ENCODE results near the gene INSC.

DNA sequence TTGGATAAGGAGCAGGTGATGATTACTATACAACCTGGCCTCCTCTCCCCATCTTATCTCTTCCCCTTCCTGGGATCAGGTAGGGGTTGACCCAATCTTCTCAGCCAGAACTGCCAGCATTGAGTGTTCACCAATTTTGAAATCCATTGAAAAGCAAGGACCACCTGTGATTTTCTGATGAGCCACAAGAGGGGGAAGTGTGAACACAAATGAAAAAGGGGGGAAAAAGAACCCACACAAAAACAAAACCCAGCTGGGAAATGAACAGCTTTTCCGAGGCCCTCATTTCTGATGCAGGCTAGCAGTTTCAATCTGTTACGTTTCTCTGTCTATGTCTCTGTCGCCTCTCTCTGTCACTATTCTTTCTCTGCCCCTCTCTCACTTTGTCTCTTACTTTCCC is 161.9 kb downstream of the INSC start:
- TF ChIP-seq, protein P1, sequence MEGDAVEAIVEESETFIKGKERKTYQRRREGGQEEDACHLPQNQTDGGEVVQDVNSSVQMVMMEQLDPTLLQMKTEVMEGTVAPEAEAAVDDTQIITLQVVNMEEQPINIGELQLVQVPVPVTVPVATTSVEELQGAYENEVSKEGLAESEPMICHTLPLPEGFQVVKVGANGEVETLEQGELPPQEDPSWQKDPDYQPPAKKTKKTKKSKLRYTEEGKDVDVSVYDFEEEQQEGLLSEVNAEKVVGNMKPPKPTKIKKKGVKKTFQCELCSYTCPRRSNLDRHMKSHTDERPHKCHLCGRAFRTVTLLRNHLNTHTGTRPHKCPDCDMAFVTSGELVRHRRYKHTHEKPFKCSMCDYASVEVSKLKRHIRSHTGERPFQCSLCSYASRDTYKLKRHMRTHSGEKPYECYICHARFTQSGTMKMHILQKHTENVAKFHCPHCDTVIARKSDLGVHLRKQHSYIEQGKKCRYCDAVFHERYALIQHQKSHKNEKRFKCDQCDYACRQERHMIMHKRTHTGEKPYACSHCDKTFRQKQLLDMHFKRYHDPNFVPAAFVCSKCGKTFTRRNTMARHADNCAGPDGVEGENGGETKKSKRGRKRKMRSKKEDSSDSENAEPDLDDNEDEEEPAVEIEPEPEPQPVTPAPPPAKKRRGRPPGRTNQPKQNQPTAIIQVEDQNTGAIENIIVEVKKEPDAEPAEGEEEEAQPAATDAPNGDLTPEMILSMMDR (IDR thresholded peaks at IDR 0.05 in 2 of 3, conservative IDR thresholded peaks at IDR 0.05 in 1 of 3; ENCODE audit: borderline replicate concordance in 1 of 3, insufficient read depth in 1 of 3, low read depth in 2 of 3, low read length in 2 of 3), result peak; percentile 21 to 50 (median 41); a peak in 4 of 6 replicates
- no peak for TF ChIP-seq SP1 (IDR thresholded peaks at IDR 0.05; ENCODE audit: low read depth)
- TF ChIP-seq EZH2phosphoT487 (IDR thresholded peaks at IDR 0.05; ENCODE audit: borderline replicate concordance), result no peak
- no peak for TF ChIP-seq POLR2AphosphoS5 (IDR thresholded peaks at IDR 0.05; ENCODE audit: low read depth, low read length)

All from HCT116 (cell line).